HG03108 (cell line): ENCODE measurements around the gene FOXL2.
"Not testable (repeated sequence)": the region's sequence is repeated elsewhere in the genome, so short reads cannot be mapped to it uniquely, and the experiment has no call there.

Experiments
- ATAC-seq: cut with Tn5 transposase; IDR thresholded peaks from one replicate; pipeline ENCODE4 v1.9.1; 2021; ENCODE audit warnings: moderate library complexity; ENCODE audit not compliant: unreplicated experiment

Gene FOXL2

GRCh38 chr3:138933981-138934691 is 12.8 kb downstream of the FOXL2 start:
- ATAC-seq: no peak

GRCh38 chr3:138933068-138933668 is 13.8 kb downstream of the FOXL2 start:
- ATAC-seq: no peak

- ATAC-seq: no peak
Observed at GRCh38 chr3:138928727-138929372, 18.1 kb downstream of the FOXL2 start.

GRCh38 chr3:138923531-138923994 is 23.4 kb downstream of the FOXL2 start:
- peak; percentile 79 for ATAC-seq

- ATAC-seq: not testable (repeated sequence)
Observed at GRCh38 chr3:138922400-138922799, 24.5 kb downstream of the FOXL2 start.

- ATAC-seq: no peak
Observed at GRCh38 chr3:138921316-138922292, 25.3 kb downstream of the FOXL2 start.

GRCh38 chr3:138919325-138919724 is 27.6 kb downstream of the FOXL2 start:
- no peak for ATAC-seq

GRCh38 chr3:138916824-138917223 is 30.1 kb downstream of the FOXL2 start:
- no peak for ATAC-seq

- peak; percentile 80 for ATAC-seq
Observed at GRCh38 chr3:138915503-138916498, 31.1 kb downstream of the FOXL2 start.

- peak; percentile 12 for ATAC-seq
Observed at GRCh38 chr3:138914870-138915502, 32.0 kb downstream of the FOXL2 start.

GRCh38 chr3:138913766-138914165 is 33.2 kb downstream of the FOXL2 start:
- no peak for ATAC-seq

GRCh38 chr3:138912237-138912636 is 34.7 kb downstream of the FOXL2 start:
- ATAC-seq: no peak

GRCh38 chr3:138911621-138912020 is 35.3 kb downstream of the FOXL2 start:
- ATAC-seq: no peak

- no peak for ATAC-seq
Observed at GRCh38 chr3:138909904-138910303, 37.0 kb downstream of the FOXL2 start.

- ATAC-seq: no peak
Observed at GRCh38 chr3:138908846-138909245, 38.1 kb downstream of the FOXL2 start.

- ATAC-seq: no peak
Observed at GRCh38 chr3:138907539-138907938, 39.4 kb downstream of the FOXL2 start.

- ATAC-seq: no peak
Observed at GRCh38 chr3:138902171-138902570, 44.8 kb downstream of the FOXL2 start.

GRCh38 chr3:138901567-138901966 is 45.4 kb downstream of the FOXL2 start:
- ATAC-seq: no peak

GRCh38 chr3:138899351-138899991 is 47.5 kb downstream of the FOXL2 start:
- no peak for ATAC-seq
